MM.1S (cell line): Measurements from ENCODE around the gene STARD3.

Experiments
- EZH2 ChIP-seq: fragments of 300-600 bp; sonication (generic); optimal IDR thresholded peaks from 2 replicates; pipeline ENCODE3; 2017; ENCODE audit warnings: low read depth, mild to moderate bottlenecking, antibody characterized with exemption, low read length, mixed read lengths
- TF ChIP-seq, protein P1 (sequence below): fragments of 300-600 bp; sonication (generic); IDR thresholded peaks from 2 replicates; pipeline ENCODE4 v1.5.1; 2016; ENCODE audit warnings: antibody characterized with exemption, low read length, mixed read lengths

DNA sequence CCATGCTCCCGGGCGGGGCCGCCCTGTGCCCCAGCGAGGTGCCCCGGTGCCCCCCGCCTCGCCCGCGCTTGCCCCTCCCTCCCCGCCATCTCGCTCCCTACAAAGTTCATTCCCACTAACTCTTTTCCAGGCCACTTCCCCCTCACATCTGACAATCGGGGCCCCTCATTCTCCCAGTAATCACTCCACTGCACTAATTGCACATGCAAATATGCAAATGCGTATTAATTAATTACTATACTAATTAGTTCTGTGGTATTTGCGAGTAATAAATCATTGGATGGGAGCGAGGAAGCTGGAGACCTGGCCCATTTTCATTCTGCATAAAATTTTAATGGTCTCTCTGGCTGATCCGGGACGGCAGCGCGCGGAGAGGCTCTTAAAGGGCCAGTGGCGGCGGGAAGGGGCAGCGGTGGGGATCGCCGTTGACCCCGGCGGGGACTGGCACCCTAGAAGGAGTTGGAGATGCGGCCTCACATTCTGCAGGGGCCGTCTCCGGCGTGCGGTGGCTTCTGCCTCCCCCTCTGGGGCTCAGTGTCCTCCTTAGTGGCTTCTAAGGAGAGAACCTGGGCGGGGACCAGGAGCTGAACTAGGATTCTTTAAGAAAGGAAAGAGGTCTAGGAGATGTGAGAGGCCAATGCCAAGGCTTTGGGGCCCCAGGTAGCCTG is 18.6 kb upstream of the STARD3 start:
- TF ChIP-seq, protein P1, sequence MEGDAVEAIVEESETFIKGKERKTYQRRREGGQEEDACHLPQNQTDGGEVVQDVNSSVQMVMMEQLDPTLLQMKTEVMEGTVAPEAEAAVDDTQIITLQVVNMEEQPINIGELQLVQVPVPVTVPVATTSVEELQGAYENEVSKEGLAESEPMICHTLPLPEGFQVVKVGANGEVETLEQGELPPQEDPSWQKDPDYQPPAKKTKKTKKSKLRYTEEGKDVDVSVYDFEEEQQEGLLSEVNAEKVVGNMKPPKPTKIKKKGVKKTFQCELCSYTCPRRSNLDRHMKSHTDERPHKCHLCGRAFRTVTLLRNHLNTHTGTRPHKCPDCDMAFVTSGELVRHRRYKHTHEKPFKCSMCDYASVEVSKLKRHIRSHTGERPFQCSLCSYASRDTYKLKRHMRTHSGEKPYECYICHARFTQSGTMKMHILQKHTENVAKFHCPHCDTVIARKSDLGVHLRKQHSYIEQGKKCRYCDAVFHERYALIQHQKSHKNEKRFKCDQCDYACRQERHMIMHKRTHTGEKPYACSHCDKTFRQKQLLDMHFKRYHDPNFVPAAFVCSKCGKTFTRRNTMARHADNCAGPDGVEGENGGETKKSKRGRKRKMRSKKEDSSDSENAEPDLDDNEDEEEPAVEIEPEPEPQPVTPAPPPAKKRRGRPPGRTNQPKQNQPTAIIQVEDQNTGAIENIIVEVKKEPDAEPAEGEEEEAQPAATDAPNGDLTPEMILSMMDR: no peak
- no peak for TF ChIP-seq EZH2
